GM21528 (cell line): ENCODE results near the gene GID4.

Source experiments
- ATAC-seq: cut with Tn5 transposase; IDR thresholded peaks from one replicate; pipeline ENCODE4 v1.9.1; 2021; ENCODE audit warnings: mild to moderate bottlenecking, moderate library complexity; ENCODE audit not compliant: unreplicated experiment, low FRiP score

GID4 gene

GRCh38 chr17:18041776-18042175 is 2.6 kb downstream of the GID4 start:
- no peak for ATAC-seq

GRCh38 chr17:18042983-18043382 is 3.8 kb downstream of the GID4 start:
- no peak for ATAC-seq

GRCh38 chr17:18043491-18043890 is 4.3 kb downstream of the GID4 start:
- no peak for ATAC-seq

GRCh38 chr17:18044609-18045008 is 5.4 kb downstream of the GID4 start:
- no peak for ATAC-seq

- ATAC-seq, result no peak
Observed at GRCh38 chr17:18045691-18046350, 6.6 kb downstream of the GID4 start.

- no peak for ATAC-seq
Observed at GRCh38 chr17:18055597-18055996, 16.4 kb downstream of the GID4 start.

- no peak for ATAC-seq
Observed at GRCh38 chr17:18056214-18056613, 17.0 kb downstream of the GID4 start.

- no peak for ATAC-seq
Observed at GRCh38 chr17:18059283-18059682, 20.1 kb downstream of the GID4 start.

GRCh38 chr17:18064053-18064452 is 24.8 kb downstream of the GID4 start:
- no peak for ATAC-seq

- ATAC-seq, result no peak
Observed at GRCh38 chr17:18065546-18065945, 26.3 kb downstream of the GID4 start.

GRCh38 chr17:18066866-18067265 is 27.7 kb downstream of the GID4 start:
- ATAC-seq, result no peak

GRCh38 chr17:18069101-18069500 is 29.9 kb downstream of the GID4 start:
- no peak for ATAC-seq

GRCh38 chr17:18070861-18071340 is 31.7 kb downstream of the GID4 start:
- no peak for ATAC-seq

- no peak for ATAC-seq
Observed at GRCh38 chr17:18071751-18072150, 32.5 kb downstream of the GID4 start.

GRCh38 chr17:18074566-18075272 is 35.5 kb downstream of the GID4 start:
- ATAC-seq, result no peak

- ATAC-seq, result no peak
Observed at GRCh38 chr17:18076936-18077335, 37.7 kb downstream of the GID4 start.

GRCh38 chr17:18079543-18079942 is 40.3 kb downstream of the GID4 start:
- ATAC-seq, result no peak

GRCh38 chr17:18084256-18084655 is 45.0 kb downstream of the GID4 start:
- ATAC-seq, result no peak

GRCh38 chr17:18087610-18088491 is 48.6 kb downstream of the GID4 start, which contains the start of gene DRG2:
Gene DRG2 (plus strand): TSS chr17:18087948. CDS start chr17:18088024, 76 bp downstream.
- peak; percentile 73 for ATAC-seq

GRCh38 chr17:18089613-18090012 is 50.4 kb downstream of the GID4 start:
- no peak for ATAC-seq
